Activated T-cell treated with anti-CD3 and anti-CD28 coated beads, Interleukin-2, amount 50 U/mL, for 48 hours (primary cell): ENCODE results near the gene ID1.
"Not testable (repeated sequence)": the region's sequence is repeated elsewhere in the genome, so short reads cannot be mapped to it uniquely, and the experiment has no call there.

ENCODE experiments used
- DNase-seq, 2 experiments: peaks; one replicate each; pipeline ENCODE4 v3.0.0-alpha.2; 2020

Gene ID1

GRCh38 chr20:31573555-31574321, 31.4 kb upstream of the ID1 start:
- DNase-seq: no peak

GRCh38 chr20:31574986-31575385, 30.1 kb upstream of the ID1 start:
- not testable (repeated sequence) for DNase-seq

DNA sequence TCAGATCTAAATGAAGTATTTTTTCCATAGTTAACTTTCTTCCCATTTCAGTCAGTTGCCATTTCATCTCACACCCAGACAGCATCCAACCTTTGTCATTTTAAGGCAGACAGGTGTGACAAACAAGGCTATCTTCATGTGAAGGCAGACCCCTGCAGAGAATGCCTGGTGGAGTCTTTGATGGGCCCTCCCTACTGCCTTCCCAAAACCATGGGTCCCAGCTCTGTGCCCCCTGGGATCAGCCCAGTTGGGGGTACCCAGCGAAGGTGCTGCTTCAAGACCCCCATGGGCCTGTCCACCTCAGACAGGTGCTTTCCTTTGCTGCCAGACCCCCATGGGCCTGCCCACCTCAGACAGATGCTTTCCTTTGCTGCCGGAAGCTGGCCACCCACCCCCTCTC, 28.3 kb upstream of the ID1 start:
- DNase-seq: no peak

DNA sequence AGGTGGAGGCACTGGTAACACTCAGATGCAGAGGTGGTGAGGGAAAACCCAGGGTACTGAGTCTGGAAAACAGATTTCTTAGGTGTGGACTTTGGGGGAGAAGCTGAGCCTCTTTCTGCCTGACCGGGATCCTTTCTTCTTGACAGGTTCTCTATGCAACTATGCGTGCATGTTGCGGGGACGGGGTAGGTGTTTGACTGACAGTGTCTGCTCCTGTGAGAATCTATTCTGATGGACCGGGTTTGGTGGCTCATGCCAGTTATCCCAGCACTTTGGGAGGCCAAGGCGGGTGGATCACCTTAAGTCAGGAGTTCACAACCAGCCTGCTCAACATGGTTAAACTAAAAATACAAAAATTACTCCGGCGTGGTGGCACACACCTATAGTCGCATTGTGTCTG, 27.9 kb upstream of the ID1 start:
- no peak for DNase-seq

- DNase-seq: no peak
Observed at GRCh38 chr20:31578448-31579138, 26.5 kb upstream of the ID1 start.

GRCh38 chr20:31579245-31579644, 25.8 kb upstream of the ID1 start:
- DNase-seq: no peak

- DNase-seq: not testable (repeated sequence)
Observed at GRCh38 chr20:31579941-31580651, 25.0 kb upstream of the ID1 start.

GRCh38 chr20:31580706-31581105, 24.4 kb upstream of the ID1 start:
- no peak for DNase-seq

- no peak for DNase-seq
Observed at GRCh38 chr20:31581391-31581790, 23.7 kb upstream of the ID1 start.

DNA sequence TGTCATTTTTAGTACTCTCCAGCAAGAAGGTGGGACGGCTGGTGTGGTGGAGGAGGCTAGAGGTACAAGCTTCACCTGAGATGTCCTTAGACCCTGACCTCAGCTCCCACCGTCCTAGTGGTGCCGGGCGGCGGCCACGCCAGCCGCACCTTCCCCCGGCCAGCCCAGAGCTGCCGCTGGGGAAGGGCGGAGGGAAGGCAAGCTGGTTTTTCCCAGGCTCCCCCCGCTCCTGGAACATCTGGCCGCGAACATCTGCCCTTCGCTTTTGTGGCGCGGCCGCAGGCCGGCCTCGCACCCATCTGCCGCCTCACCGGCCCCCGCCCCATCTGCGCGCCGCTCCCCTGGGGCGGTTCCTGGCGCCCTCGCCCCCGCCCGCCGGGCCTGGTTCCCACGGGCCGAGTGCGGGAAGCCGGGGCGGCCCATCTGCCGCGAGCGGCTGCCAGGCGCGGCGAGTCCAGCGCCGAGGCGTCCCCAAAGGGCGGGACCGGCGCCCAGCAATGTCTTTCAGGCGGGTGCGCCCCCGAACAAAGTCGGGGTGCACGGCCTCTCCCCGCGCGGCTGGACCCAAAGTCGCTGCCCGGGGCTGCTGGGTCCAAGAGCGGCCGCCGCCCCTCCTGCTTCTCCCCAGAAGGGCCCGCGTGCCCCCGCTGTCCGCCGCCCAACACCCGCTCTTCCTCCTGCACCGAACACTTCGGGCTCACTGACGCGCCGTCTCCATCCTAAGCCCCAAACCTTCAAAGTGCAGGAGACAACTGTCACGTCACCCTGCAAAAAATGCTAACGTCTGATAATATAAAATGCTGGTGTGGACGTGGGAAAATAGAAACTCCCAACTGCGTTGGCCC, 17.3 kb upstream of the ID1 start:
- DNase-seq: no peak

DNA sequence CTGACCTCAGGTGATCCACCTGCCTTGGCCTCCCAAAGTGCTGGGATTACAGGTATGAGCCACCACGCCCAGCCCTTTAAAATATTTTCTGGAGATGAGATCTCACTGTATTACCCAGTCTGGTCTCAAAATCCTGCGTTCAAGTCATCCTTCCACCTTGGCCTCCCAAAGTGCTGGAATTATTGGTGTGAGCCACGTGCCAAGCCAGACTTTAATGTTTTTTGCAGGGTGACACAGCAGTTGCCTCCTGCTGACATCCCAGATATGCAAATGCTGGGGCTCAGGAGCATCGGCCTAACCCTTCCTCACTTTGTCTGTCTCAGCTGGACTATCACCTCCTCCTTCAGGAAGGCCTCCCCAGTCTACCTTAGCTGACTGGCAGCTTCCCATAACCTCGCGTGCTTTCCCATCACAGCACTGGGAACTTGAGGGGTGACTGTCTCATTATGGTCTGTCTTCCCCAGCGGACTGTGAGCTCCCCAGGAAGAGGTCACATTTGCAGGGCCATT, 14.3 kb upstream of the ID1 start:
- DNase-seq: no peak

- DNase-seq: peak in 1 of 2 experiments; percentile 62
Observed at GRCh38 chr20:31593221-31594001, 11.7 kb upstream of the ID1 start.

- no peak for DNase-seq
Observed at GRCh38 chr20:31594002-31594557, 11.0 kb upstream of the ID1 start.

DNA sequence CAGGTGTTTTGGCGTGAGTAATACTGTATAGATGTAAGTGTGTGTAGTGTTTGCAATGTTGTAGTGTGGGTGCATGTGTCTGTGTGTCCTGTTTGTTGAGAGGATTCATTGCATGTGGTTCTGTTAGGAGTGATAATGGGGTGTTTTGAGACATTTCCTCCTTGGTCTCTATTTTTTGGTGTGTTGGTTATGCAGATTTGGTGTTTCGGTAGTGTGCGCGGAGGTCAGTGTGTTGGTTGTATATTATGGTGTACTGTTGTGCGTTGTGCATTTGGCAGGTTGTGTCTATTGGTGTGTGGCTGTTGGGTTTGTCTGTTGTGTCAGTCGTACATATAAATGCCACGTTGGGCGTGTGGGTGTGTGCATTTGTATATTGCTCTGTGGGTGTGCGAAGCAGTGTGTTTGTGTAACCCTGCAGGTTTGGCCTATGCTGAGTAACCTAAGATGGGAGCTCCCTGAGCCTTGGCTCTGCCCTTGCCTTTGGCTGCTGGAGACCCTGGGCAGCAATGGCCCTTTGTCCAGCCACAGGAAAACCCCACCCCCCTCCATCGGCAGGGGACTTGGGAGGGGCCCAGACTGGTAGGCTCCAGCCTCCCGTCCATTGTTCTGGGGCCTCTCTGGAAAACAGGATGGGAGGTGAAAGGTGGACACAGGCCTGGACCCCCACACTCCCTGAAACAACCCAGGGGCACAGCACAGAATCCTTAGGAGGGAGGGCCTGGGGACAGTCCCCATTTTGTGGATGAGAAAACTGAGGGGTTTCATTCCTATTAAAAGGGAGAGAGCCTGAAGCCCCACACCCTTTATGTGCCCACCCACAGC, 10.3 kb upstream of the ID1 start:
- DNase-seq: no peak

DNA sequence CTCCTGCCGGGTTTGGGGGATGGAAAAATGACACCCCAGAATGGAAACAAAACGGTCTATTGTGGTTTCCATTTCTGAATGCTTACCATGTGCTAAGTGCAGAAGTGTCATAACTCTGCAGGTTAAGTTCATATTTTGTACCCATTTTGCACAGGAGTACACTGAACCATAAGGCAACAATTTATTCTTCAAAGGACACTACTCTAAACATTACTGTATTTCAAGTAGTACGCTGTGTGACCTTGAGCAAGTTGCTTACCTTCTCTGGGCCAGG, 9.8 kb upstream of the ID1 start:
- no peak for DNase-seq

GRCh38 chr20:31595654-31596411, 9.3 kb upstream of the ID1 start:
- DNase-seq: no peak

- not testable (repeated sequence) for DNase-seq
Observed at GRCh38 chr20:31596412-31596715, 8.7 kb upstream of the ID1 start.

GRCh38 chr20:31596831-31597480, 8.1 kb upstream of the ID1 start:
- no peak for DNase-seq

DNA sequence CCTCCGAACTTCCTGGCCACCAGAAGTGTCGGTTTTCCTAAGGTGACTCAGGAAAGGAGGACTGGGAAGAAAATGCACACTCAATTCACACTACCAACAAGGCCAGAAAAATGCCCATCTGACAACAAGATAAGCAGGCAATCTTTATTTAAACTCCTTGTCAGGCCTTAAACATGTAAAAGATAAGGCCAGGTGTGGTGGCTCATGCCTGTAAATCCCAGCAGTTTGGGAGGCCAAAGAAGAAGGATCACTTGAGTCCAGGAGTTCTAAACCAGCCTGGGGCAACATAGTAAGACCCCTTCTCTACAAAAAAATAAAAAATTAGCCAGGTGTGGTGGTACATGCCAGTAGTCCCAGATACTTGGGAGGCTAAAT, 7.6 kb upstream of the ID1 start:
- DNase-seq: no peak

- DNase-seq: no peak
Observed at GRCh38 chr20:31602431-31602778, 2.7 kb upstream of the ID1 start.
